HEK293 (cell line): Measurements from ENCODE around the gene ANKRD13A.

Source experiments
- CTCF ChIA-PET: fragments of 350-600 bp; formaldehyde crosslinking; extraction: SDS; loops from one replicate; lab custom pipeline; 2021; ENCODE audit warnings: antibody characterized with exemption; lab: Yijun Ruan, JAX
- POLR2A ChIA-PET: fragments of 300-600 bp; formaldehyde crosslinking; extraction: SDS; loops from one replicate; lab custom pipeline; 2020; ENCODE audit warnings: antibody characterized with exemption, inconsistent platforms; lab: Yijun Ruan, JAX
- H3K27ac ChIP-seq: fragments of 200-500 bp; sonication (Bioruptor generic); 2 replicates; pipeline ENCODE4 v1.5.1; 2014; ENCODE audit warnings: low read depth, low read length, control low read depth, inconsistent platforms; ENCODE audit errors: extremely low read depth
- H3K36me3 ChIP-seq, 2 experiments: fragments of 200-500 bp in 1 of 2; sonication (Bioruptor generic) in 1 of 2; 1 replicate in 1 of 2; 2 replicates in 1 of 2; pipeline ENCODE4 v1.5.1; 2014 to 2017; ENCODE audit warnings: inconsistent platforms in 2 of 2, low read length in 2 of 2; ENCODE audit not compliant: control insufficient read depth in 2 of 2, insufficient read depth in 1 of 2
- H3K4me1 ChIP-seq: fragments of 200-500 bp; sonication (Bioruptor generic); 2 replicates; pipeline ENCODE4 v1.5.1; 2014; ENCODE audit warnings: mild to moderate bottlenecking, low read length, inconsistent platforms; ENCODE audit not compliant: control insufficient read depth, insufficient read depth
- H3K4me3 ChIP-seq: 2 replicates; pipeline ENCODE4 v1.5.1; 2011; ENCODE audit warnings: low read depth, mild to moderate bottlenecking, control low read depth, low read length, moderate library complexity
- H3K9me3 ChIP-seq: fragments of 200-500 bp; sonication (Bioruptor generic); 2 replicates; pipeline ENCODE4 v1.5.1; 2014; ENCODE audit warnings: low read depth, low read length, inconsistent platforms; ENCODE audit not compliant: control insufficient read depth, insufficient read depth
- GFI1B ChIP-seq: fragments of 450-650 bp; formaldehyde crosslinking; IDR thresholded peaks from 2 replicates; pipeline ENCODE4 v1.5.1; 2016; ENCODE audit warnings: missing biosample characterization, missing genetic modification characterization
- SETDB1 ChIP-seq: IDR thresholded peaks from one replicate; pipeline ENCODE4 v1.6.1; 2017; ENCODE audit warnings: mild to moderate bottlenecking, low read length, moderate library complexity, mixed read lengths; ENCODE audit not compliant: insufficient read length
- ZNF155 ChIP-seq: fragments of 450-650 bp; formaldehyde crosslinking; IDR thresholded peaks from 2 replicates; pipeline ENCODE4 v1.5.1; 2016; ENCODE audit warnings: missing biosample characterization, missing genetic modification characterization
- ZNF169 ChIP-seq: fragments of 450-650 bp; formaldehyde crosslinking; IDR thresholded peaks from 2 replicates; pipeline ENCODE4 v1.5.1; 2016; ENCODE audit warnings: missing biosample characterization, missing genetic modification characterization
- ZNF174 ChIP-seq: fragments of 450-650 bp; formaldehyde crosslinking; IDR thresholded peaks from 2 replicates; pipeline ENCODE4 v1.5.0; 2017; ENCODE audit warnings: missing biosample characterization, mild to moderate bottlenecking, missing genetic modification characterization
- ZNF280D ChIP-seq: fragments of 450-650 bp; formaldehyde crosslinking; IDR thresholded peaks from 2 replicates; pipeline ENCODE4 v1.5.1; 2016; ENCODE audit warnings: missing biosample characterization, missing genetic modification characterization
- ZNF423 ChIP-seq: fragments of 450-650 bp; formaldehyde crosslinking; IDR thresholded peaks from 2 replicates; pipeline ENCODE4 v1.5.1; 2016; ENCODE audit warnings: missing biosample characterization, missing genetic modification characterization
- ZNF530 ChIP-seq: fragments of 450-650 bp; formaldehyde crosslinking; IDR thresholded peaks from 2 replicates; pipeline ENCODE4 v1.5.1; 2016; ENCODE audit warnings: low read depth, missing biosample characterization, missing genetic modification characterization
- ZNF571 ChIP-seq: fragments of 450-650 bp; formaldehyde crosslinking; IDR thresholded peaks from 2 replicates; pipeline ENCODE4 v1.5.0; 2017; ENCODE audit warnings: missing biosample characterization, missing genetic modification characterization
- ZNF629 ChIP-seq: fragments of 450-650 bp; formaldehyde crosslinking; IDR thresholded peaks from 2 replicates; pipeline ENCODE4 v1.5.1; 2017; ENCODE audit warnings: missing biosample characterization, missing genetic modification characterization
- ZNF658 ChIP-seq: fragments of 450-650 bp; formaldehyde crosslinking; IDR thresholded peaks from 2 replicates; pipeline ENCODE4; 2016; ENCODE audit warnings: missing biosample characterization, missing genetic modification characterization
- ZNF76 ChIP-seq: fragments of 450-650 bp; formaldehyde crosslinking; IDR thresholded peaks from 2 replicates; pipeline ENCODE4; 2016; ENCODE audit warnings: low read depth, missing biosample characterization, missing genetic modification characterization, borderline replicate concordance
- ZXDB ChIP-seq: fragments of 450-650 bp; formaldehyde crosslinking; IDR thresholded peaks from 2 replicates; pipeline ENCODE4 v1.5.1; 2016; ENCODE audit warnings: missing biosample characterization, missing genetic modification characterization
- TF ChIP-seq, protein P1 (sequence below): fragments of 450-650 bp; formaldehyde crosslinking; IDR thresholded peaks from 2 replicates; pipeline ENCODE4 v1.5.1; 2016; ENCODE audit warnings: missing biosample characterization, missing genetic modification characterization, borderline replicate concordance
- TF ChIP-seq, protein P2 (sequence below): fragments of 450-650 bp; formaldehyde crosslinking; IDR thresholded peaks from 2 replicates; pipeline ENCODE4 v1.5.1; 2016; ENCODE audit warnings: missing biosample characterization, missing genetic modification characterization

ANKRD13A gene

GRCh38 chr12:109953656-109954055 is 45.6 kb upstream of the ANKRD13A start (continued):
- TF ChIP-seq, protein P1, sequence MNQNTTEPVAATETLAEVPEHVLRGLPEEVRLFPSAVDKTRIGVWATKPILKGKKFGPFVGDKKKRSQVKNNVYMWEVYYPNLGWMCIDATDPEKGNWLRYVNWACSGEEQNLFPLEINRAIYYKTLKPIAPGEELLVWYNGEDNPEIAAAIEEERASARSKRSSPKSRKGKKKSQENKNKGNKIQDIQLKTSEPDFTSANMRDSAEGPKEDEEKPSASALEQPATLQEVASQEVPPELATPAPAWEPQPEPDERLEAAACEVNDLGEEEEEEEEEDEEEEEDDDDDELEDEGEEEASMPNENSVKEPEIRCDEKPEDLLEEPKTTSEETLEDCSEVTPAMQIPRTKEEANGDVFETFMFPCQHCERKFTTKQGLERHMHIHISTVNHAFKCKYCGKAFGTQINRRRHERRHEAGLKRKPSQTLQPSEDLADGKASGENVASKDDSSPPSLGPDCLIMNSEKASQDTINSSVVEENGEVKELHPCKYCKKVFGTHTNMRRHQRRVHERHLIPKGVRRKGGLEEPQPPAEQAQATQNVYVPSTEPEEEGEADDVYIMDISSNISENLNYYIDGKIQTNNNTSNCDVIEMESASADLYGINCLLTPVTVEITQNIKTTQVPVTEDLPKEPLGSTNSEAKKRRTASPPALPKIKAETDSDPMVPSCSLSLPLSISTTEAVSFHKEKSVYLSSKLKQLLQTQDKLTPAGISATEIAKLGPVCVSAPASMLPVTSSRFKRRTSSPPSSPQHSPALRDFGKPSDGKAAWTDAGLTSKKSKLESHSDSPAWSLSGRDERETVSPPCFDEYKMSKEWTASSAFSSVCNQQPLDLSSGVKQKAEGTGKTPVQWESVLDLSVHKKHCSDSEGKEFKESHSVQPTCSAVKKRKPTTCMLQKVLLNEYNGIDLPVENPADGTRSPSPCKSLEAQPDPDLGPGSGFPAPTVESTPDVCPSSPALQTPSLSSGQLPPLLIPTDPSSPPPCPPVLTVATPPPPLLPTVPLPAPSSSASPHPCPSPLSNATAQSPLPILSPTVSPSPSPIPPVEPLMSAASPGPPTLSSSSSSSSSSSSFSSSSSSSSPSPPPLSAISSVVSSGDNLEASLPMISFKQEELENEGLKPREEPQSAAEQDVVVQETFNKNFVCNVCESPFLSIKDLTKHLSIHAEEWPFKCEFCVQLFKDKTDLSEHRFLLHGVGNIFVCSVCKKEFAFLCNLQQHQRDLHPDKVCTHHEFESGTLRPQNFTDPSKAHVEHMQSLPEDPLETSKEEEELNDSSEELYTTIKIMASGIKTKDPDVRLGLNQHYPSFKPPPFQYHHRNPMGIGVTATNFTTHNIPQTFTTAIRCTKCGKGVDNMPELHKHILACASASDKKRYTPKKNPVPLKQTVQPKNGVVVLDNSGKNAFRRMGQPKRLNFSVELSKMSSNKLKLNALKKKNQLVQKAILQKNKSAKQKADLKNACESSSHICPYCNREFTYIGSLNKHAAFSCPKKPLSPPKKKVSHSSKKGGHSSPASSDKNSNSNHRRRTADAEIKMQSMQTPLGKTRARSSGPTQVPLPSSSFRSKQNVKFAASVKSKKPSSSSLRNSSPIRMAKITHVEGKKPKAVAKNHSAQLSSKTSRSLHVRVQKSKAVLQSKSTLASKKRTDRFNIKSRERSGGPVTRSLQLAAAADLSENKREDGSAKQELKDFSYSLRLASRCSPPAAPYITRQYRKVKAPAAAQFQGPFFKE, result no peak
- TF ChIP-seq GFI1B (tag by site-specific recombination) (no peak), ZNF155 (tag by site-specific recombination) (no peak), ZNF76 (tag by site-specific recombination) (no peak)

DNA sequence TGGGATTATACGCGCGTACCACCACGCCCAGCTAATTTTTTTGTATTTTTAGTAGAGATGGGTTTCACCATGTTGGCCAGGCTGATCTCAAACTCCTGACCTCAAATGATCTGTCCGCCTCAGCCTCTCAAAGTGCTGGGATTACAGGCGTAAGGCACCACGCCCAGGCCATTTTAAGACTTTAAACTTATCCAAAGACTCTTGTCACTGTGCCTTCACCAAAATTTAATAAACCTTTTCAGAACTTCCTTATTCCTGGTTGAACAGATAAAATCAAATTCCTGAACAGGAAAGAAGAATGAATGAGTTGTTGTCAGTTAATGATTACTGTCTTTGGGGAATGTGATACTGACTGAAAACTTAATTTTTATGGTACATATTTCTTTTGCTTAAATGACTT is 40.9 kb upstream of the ANKRD13A start:
- ChIA-PET CTCF (interaction anchor here (0.7 kb wide), 1 partner anchor 205 kb away, joined by 4 read pairs; no protein-coding TSS in a partner anchor), POLR2A (no interaction called here)
- Histone ChIP-seq H3K4me1 (no peaks in the 10 kb centered on the region), H3K36me3 (peaks cover 16 to 63% of the 10 kb centered on the region in 2 experiments; a peak in 2 of 3 replicates), H3K27ac (no peak overlapping the region), H3K9me3 (no peaks in the 10 kb centered on the region), H3K4me3 (no peak overlapping the region)
- TF ChIP-seq ZNF629 (tag by site-specific recombination) (no peak), SETDB1 (no peak), ZXDB (tag by site-specific recombination) (no peak), ZNF423 (no peak), ZNF169 (tag by site-specific recombination) (no peak), ZNF280D (no peak), ZNF658 (no peak), ZNF530 (no peak), ZNF174 (no peak)
- TF ChIP-seq, protein P2, sequence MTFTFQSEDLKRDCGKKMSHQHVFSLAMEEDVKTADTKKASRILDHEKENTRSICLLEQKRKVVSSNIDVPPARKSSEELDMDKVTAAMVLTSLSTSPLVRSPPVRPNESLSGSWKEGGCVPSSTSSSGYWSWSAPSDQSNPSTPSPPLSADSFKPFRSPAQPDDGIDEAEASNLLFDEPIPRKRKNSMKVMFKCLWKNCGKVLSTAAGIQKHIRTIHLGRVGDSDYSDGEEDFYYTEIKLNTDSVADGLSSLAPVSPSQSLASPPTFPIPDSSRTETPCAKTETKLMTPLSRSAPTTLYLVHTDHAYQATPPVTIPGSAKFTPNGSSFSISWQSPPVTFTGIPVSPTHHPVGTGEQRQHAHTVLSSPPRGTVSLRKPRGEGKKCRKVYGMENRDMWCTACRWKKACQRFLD, result no peak

GRCh38 chr12:109959411-109960093 is 39.7 kb upstream of the ANKRD13A start:
- TF ChIP-seq ZNF571 (tag by site-specific recombination), result no peak
- CTCF ChIA-PET, result no interaction called here
- H3K4me3 ChIP-seq, result no peak overlapping the region
- H3K36me3 ChIP-seq, result peaks cover 16 to 64% of the 10 kb centered on the region in 2 experiments; a peak in 2 of 3 replicates
- no peak overlapping the region for H3K27ac ChIP-seq
- H3K9me3 ChIP-seq, result no peaks in the 10 kb centered on the region
- H3K4me1 ChIP-seq, result no peaks in the 10 kb centered on the region
- POLR2A ChIA-PET, result no interaction called here
